Hepatocyte (in vitro differentiated cells): ENCODE data around the gene RNLS.

ENCODE experiments used
- EZH2 ChIP-seq: fragments of 200-600 bp; sonication (generic); IDR thresholded peaks from 2 replicates; pipeline ENCODE4 v1.6.1; 2016; ENCODE audit warnings: antibody characterized with exemption, mild to moderate bottlenecking, borderline replicate concordance
- TF ChIP-seq, protein P1 (sequence below): fragments of 200-600 bp; sonication (generic); IDR thresholded peaks from 2 replicates; pipeline ENCODE4 v1.5.1; 2016; ENCODE audit warnings: antibody characterized with exemption, mild to moderate bottlenecking; ENCODE audit not compliant: poor library complexity

- TF ChIP-seq, protein P1, sequence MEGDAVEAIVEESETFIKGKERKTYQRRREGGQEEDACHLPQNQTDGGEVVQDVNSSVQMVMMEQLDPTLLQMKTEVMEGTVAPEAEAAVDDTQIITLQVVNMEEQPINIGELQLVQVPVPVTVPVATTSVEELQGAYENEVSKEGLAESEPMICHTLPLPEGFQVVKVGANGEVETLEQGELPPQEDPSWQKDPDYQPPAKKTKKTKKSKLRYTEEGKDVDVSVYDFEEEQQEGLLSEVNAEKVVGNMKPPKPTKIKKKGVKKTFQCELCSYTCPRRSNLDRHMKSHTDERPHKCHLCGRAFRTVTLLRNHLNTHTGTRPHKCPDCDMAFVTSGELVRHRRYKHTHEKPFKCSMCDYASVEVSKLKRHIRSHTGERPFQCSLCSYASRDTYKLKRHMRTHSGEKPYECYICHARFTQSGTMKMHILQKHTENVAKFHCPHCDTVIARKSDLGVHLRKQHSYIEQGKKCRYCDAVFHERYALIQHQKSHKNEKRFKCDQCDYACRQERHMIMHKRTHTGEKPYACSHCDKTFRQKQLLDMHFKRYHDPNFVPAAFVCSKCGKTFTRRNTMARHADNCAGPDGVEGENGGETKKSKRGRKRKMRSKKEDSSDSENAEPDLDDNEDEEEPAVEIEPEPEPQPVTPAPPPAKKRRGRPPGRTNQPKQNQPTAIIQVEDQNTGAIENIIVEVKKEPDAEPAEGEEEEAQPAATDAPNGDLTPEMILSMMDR, result no peak
- no peak for TF ChIP-seq EZH2
These were observed 11.4 kb upstream of the RNLS start for GRCh38 chr10:88594482-88594881.
